HG02840 (cell line): Measurements from ENCODE around the gene PGF.
"Not testable (repeated sequence)": the region's sequence is repeated elsewhere in the genome, so short reads cannot be mapped to it uniquely, and the experiment has no call there.

Source experiments
- ATAC-seq: cut with Tn5 transposase; IDR thresholded peaks from one replicate; pipeline ENCODE4 v1.9.1; 2021; ENCODE audit warnings: mild to moderate bottlenecking, moderate library complexity, moderate number of reproducible peaks; ENCODE audit not compliant: unreplicated experiment, low FRiP score

The PGF gene

DNA sequence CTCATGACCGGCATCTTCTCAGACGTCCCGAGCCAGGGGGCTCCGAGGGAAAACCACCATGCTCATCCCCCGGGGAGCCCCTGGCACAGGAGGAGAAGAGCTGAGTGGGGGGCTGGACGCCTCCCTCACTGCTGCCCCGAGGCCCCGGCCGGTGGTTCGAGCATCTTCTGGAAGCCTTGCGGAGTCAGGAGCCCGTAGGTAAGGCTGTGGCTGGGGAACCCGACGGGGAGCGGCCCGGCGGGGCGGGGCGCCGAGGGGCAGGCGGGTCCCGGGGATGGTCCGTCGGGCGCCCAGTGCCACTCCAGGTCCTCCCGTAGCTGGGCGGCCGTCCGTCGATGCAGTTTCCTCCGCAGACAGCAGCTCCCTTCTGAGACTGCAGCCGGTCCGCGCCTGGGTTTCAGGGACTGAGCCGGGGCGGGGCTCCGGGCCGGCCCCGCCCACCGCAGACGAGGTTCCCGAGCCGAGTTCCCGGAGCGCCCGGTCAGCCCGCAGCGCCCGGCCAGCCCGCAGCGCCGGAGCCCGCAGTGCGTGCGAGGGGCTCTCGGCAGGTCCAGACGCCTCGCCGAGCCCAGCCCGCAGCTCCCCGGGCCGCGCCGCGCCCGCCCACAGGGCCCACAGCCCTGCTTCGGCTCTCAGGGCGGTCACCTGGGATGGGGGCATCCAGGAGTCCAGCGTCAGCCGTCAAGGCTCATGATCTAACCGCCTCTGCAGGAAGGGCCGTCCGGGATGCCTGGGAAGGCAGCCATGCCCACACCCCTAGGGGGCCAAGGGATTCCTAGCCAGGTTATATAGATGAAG is at the start of gene PGF:
PGF (minus strand) TSS at position 369 of the 798 bp plus-strand sequence; CDS start at position 14, 355 bp downstream.
- ATAC-seq = no peak

DNA sequence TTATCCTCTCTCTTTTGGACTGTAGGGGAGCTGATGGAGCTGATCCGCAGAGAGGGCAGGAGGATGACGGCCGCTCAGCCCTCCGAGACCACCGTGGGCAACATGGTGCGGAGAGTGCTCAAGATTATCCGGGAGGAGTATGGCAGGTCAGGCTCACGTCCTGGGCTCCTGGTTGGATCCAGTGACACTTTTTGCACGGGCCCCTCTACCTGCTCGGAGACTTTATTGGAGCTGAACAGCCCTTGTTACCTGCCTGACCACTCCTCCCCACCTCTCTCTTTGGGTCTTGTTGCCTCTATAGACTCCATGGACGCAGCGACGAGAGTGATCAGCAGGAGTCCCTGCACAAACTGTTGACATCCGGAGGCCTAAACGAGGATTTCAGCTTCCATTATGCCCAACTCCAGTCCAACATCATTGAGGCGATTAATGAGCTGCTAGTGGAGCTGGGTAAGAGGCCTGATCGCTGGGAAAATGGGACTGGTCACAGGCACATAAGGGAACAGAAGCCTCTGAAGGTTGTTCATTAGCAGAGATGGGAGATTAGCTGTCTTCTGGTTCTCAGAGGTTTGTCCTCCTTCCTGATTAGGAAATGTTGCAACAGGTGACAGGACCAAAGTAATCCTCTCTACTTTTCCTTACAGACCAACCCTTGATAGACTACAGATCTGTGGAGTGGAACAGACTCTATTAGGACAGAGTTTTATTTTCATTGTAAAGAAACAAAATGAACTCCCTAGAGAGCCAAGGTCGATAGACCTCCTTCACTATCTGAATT is 48.0 kb upstream of the PGF start:
- no peak for ATAC-seq

DNA sequence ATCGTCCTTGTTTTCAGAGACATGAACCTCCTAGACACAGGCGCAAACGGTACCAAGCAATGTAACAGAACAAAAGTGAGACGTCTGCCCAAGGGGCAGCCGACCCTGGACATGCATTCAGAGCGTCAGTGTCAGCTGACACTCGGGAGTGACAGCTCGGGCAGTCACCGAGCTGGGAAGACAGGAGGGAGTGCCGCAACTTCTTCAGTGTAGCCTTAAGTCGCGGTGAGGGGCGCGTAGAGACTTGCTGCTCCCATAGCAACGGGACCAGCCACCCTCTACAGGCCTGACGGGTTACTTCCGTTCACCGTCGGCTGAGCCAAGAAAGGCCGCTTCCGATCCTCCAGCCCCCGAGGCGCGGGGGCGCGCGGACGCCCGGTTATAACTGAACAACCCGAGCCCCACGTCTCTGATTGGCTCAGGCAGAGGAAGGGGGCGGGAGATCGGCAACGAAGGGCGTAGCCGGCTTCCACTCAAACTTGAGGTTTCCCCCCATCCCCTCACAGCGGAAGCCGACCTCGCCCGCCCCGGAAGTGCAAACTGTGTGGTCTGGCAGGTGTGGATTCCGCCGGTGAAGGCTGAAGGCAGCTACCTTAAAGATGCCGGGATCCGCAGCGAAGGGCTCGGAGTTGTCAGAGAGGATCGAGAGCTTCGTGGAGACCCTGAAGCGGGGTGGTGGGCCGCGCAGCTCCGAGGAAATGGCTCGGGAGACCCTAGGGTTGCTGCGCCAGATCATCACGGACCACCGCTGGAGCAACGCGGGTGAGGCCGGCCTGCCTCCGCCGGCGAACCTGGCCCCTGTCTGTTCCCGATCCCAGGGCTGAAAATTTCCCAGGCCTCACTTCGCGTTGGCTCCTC is 47.2 kb upstream of the PGF start, which contains the start of gene EIF2B2:
EIF2B2 (plus strand) TSS at position 530 of the 858 bp plus-strand sequence; CDS start at position 600, 70 bp downstream.
- ATAC-seq = peak; percentile 96

DNA sequence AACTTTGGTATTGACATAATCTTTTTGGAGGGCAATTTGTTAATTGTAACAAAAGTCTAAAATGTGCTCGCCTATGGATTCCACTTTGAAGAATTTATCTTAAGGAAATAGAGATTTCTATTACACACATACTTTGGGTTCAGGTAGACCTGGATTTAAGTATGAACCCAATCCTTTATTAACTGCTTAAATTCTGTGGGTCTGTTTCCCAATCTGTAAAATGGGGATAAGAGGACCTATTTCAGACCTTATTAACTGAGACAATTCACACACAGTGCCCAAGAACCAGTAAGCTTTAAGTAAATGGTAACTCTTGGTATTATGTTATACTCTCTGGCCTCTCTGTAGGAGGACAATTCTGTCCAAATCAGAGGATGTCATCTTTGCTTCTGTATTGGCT is 46.5 kb upstream of the PGF start:
- ATAC-seq = no peak

DNA sequence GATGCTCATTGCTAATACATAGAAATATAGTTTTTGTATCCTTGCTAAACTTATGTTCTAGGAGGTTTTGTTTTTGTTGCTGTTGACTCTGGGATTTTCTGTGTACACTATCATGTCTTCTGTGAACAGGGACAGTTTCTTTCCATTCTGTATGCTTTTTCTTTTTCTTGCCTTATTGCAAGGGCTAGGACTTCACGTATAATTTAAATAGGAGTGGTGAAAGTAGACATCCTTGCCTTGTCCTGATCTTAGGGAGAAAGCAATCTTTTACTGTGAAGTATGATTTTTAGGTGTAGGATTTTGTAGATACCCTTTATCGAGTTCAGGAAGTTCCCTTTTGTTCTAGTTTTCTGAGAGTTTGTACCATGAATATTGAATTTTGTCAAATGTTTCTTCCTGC is 45.9 kb upstream of the PGF start:
- ATAC-seq = no peak

DNA sequence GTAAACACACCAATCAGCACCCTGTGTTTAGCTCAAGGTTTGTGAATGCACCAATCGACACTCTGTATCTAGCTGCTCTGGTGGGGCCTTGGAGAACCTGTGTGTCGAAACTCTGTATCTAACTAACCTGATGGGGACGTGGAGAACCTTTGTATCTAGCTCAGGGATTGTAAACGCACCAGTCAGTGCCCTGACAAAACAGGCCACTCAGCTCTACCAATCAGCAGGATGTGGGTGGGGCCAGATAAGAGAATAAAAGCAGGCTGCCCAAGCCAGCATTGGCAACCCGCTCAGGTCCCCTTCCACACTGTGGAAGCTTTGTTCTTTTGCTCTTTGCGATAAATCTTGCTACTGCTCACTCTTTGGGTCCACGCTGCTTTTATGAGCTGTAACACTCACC is 40.4 kb upstream of the PGF start:
- ATAC-seq = not testable (repeated sequence)

DNA sequence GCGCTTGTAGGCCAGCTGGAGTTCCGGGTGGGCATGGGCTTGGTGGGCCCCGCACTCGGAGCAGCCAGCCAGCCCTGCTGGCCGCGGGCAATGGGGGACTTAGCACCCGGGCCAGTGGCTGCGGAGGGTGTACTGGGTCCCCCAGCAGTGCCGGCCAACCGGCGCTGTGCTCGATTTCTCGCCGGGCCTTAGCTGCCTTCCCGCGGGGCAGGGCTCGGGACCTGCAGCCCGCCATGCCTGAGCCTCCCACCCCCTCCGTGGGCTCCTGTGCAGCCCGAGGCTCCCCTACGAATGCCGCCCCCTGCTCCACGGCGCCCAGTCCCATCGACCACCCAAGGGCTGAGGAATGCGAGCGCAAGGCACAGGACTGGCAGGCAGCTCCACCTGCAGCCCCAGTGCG is 38.8 kb upstream of the PGF start:
- ATAC-seq = not testable (repeated sequence)

DNA sequence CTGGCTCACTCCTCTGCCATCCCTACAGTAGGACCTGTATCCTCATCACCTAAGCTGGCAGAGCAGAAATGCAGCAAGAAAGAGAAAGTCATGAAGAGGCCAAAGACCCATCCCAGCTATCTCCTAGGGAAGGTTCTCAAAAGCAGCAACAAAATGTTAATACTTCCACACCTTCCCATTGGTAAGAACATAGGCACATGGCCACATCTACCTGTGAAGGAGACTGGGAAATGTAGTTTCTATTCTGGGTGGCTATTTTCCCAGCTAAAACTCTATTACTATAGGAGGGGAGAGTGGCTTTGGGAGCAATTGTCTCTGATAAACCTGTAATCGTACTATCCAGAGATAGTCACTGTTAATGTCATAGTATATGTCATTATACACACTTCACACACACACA is 33.6 kb upstream of the PGF start:
- no peak for ATAC-seq

DNA sequence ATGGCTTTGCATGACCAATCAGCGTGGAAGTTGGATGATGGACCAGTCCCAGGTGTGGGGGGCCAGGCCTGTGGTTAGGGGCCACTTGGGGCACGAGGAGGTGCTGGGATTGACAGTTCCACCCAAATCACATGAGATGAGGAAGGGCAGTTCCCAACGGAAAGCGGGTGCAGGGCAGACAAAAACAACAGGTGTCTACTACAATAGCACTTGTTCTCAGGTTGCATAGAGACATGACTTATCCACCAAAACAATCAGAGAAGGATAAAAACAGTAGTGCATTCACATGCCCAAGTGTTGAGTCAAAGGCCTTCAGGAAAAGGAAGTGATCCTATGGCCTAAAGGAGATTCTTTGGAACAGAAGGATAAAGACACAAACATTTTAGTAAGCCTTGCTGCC is 32.7 kb upstream of the PGF start:
- ATAC-seq = no peak

DNA sequence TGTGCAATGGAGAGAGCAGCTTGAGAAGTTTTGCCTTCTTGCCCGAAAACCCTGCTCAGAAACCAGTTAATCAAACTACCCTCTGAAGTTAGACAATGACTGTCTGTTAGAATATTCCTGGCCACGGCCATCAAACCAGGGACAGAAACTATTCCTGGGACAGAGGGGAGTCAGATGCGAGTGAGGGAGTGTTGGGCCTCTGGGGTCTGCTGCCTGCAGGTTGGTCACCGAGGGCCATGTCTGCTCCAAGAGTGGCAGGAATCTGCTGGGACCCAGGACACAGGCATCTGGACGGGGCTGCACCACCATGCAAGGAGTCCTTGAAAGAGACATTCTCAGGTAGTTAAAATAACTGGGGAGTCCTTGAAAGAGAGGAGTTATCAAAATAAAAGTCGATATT is 30.4 kb upstream of the PGF start:
- no peak for ATAC-seq

DNA sequence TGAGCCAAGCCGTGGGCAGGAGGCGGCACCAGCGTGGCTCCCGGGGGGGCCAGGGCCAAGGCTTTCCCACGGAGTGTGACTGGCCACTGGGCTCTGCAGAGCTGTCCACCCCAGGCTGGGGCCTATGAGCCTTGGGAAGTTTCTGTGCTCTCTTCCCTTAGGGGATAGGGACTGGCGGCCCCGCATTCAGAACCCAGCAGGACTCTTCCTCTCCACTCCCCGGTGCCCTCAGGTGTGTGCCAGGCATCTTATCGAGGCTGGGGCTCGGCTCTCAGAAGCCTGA is 29.6 kb upstream of the PGF start:
- ATAC-seq = no peak

DNA sequence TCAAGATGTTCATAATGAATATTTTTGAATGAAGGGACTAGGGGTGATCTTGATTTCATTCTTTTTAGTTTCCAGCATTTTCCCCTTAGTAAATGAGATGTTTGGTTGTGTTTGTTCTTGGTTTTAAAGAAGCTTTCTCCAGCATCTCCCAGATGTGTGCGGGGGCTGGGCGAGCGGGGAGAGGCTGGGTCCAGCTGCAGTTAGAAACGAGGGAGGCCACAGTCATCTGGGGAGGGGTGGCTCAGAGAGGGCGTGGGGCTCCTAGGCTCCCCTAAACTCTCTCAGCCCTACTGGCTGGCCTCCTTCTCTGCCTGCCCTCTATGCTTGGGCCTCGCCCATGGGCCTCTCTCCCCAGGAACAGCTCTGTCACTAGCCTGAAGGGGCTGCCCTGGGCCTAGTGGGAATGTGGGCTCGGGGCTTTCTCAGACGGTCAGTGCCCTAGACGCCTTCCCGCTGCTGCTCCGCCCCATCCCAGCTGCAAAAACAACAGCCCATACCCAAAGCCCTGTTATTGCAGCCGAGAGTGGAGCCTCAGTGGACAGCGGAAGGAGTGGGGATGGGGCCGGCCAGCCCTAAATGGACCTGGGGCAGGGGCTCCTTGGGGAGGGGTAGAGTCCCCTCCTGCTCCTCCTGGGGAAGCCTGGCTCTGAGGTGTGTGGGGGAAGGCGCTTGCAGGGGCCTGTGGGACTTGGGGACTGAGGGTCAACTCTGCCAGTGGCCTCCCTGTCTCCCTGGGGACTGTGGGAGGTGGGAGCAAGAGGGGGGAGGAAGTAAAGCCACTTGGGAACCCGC is 29.0 kb upstream of the PGF start:
- no peak for ATAC-seq

DNA sequence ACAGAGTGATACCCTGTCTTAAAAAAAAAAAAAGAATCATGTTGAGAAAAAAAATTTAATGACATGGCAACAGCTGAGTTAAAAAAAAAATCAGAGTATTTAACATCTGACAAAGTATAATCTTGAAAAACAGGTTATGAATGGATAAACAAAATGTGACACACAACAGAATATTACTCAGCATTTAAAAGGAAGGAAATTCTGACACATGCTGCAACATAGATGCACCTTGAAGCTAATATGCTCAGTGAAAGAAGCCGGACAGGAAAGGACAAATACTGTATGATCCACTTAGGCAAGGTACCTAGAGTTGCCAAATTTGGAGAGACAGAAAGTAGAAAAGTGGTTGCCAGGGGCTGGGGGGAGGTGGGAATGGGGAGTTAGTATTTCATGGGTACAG is 27.9 kb upstream of the PGF start:
- no peak for ATAC-seq

DNA sequence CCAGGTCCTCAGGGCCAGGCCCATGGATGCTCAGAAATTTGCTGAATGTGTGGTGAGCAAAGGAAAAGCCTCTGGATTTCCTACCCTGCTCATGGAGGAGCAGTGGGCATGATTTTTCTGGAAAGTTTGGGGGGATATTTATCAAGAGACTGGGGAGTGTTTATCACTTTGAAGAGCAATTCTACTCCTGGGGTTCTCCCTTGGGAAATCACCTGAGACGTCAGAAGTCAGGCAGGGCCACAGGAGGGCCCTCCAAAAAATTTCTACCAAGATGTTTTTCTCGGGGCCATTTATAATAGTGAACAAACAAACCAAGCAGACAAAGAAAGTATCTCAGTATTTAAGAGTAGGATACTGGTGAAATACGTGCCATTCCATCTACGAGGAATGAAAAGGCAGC is 27.3 kb upstream of the PGF start:
- no peak for ATAC-seq

DNA sequence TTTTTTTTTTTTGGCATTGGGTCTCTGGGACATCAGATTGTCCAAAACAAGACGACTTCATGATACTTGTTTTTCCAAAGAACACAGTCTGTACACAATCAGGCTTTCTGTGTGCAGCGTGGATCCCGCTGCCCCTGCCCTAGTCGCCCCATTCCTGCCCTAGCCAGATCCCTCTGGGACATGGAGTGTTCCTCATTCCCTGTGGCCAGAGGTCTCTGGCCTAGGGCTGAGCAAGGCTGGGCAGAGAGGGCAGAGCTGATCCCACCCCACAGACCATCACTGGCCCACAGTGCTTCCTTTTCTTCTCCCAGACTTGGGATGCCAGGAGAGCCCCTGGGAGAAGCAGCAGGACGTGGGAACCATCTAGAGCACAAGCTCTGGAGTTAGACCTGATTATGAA is 26.4 kb upstream of the PGF start:
- ATAC-seq = no peak

DNA sequence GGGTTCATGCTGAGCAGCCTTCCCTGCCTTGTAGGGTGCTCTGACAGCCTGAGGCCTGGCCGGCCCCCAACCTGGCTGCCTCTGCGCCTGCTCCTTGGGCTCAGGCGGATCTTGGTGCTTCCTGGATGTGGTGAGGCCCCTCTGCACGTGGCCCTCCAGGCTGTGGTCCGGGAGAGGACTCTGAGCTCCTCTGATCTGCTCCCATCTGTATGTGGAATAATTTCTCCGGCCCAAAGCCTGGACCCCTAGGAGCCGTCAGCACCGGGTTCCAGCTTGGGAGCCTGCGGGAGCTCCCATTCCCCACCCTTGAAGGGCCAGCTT is 26.0 kb upstream of the PGF start:
- no peak for ATAC-seq

DNA sequence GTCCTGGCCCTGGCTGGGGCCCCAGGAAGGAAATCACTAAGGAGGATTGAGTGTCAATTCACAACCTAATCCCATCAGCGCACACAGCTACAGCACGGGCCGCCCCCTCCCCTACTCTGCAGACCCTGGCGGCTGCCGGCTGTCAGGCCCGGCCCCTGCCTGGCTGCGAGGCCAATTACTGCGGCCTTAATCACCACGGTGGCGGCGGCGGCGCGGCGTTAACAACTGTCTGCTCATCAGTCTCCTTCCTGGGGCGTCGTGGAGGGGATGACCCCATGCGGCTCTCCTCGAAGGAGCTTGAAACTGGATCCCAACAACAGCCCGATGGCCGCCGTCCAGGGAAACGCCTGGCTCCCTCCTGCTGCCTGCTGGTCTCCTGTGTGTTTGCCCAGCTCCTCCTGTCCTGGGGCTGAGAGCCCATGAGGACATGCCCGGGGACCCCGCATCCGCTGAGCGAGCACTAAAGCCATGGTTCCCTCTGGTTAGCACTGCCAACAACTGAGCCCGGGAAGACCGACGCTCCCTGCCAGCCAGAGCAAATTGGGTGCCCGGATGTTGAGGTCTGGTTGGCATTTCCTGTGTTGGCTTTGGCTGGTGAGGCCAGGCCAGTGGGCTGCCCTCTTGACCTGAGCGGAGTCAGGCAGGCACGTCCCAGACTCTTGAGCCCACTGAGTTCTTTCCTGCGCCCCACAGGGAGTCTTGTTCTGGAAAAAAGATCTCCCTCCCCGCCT is 25.5 kb upstream of the PGF start:
- no peak for ATAC-seq

DNA sequence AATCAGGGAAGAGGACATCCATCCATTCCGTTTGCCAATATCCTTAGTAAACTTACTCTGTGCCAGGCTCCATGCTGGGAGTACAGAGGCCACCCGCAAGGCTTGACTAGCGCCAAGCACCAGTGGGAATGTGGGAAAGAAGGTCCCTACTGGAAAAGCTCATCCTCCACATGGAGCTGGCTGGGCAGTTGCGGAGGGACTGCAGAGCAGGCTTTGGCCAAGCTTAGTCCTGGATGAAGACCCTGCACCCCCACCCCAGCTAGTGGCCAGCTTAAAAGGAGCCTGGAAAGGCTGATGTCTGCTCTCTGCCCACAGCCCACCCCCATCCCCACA is 25.0 kb upstream of the PGF start:
- ATAC-seq = no peak

DNA sequence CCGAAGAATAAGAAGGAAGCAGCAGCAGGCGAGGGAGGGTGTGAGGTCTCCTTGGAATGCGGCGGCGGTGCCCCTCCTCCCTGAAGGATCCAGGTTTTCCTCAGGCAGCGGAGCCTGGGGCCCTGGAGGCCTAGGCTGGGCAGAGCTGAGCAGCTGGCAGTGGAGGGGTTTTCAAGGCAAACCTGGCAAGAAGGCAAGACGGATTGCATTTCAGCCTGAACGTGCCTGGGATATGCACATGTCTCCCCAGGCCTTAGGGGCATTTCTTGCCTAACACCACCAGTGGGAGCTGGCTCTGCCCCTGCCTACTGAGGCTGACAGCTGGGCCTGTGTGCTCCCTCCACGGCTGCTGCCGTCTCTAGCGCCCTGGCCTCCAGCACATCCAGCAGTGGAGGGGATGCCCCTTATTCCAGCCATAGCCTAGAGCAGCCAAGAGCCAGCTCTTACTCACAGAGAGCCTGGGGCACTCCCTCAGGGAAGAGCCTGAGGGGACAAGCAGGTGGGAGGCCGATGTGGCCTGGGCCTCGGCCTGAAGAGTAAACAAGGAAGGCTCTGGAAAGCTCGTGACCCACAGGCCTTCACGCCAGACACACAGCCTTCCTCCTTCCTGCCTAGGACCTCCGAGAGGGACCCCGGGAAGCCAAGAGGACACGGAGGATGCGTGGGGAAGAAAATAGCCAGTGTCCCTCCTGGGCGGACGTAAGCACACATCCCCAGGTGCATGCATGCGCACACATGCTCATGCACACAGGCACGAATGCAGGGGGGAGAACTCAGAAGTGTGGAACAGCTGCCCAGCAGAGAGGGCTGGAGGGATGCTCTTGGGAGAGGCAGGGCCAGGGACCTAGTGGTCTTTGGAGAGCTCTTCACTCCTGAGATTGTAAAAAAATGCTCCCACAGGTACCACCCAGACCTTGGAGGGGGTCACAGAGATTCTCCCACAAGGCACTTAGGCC is 24.3 kb upstream of the PGF start:
- ATAC-seq = no peak
